GM18505 (cell line): ENCODE measurements around the gene NALCN.

ENCODE experiments used
- ATAC-seq: cut with Tn5 transposase; IDR thresholded peaks from one replicate; pipeline ENCODE4 v1.9.1; 2021; ENCODE audit not compliant: unreplicated experiment
- POLR2A ChIP-seq: IDR thresholded peaks from 4 replicates; pipeline ENCODE4 v1.6.1; 2011; ENCODE audit warnings: borderline replicate concordance; ENCODE audit not compliant: insufficient read depth, insufficient read length; ENCODE audit errors: extremely low read depth

NALCN gene

GRCh38 chr13:101307181-101307701, 109.1 kb downstream of the NALCN start:
- ATAC-seq, result no peak
- TF ChIP-seq POLR2A, result no peak

DNA sequence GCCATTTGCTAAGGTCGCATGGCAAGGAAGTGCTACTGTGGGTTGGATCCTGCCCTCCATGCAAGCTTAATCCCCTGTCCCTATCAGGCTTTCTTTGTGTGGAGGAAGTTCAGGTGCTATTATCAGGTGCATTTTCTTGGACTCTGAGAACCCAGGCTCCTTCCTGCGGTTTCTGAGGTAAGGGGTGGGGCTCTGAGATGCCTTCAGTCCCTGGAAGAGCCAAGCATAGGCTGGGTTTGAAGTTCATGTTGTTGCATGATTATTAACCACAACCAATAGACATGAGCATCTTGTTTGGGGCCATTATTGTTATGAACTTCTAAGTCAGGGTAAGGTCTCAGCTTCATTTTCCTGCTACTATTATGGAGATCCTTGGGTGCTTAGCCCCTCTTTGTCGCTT, 109.5 kb downstream of the NALCN start:
- no peak for ATAC-seq
- no peak for TF ChIP-seq POLR2A

DNA sequence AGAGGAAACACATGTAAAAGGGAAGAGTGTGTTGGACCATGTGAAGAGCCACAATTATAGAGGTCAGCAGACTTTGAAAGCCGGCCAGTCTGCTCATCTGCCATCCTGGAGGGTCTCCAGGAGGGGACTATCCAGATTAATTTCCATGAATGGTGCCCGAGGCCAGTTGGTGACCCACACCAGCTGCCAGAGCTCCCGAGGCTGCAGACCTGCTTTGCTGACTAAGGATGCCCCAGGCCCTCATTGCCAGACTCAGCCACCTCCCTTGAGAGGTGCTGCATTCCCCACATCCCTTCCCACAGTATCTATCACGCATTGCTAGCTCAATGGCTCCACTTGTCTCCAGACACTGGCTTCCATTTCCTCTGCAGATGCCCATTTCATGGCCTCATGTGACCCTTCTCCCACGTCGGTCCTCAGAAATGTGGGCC, 110.3 kb downstream of the NALCN start:
- TF ChIP-seq POLR2A, result no peak
- no peak for ATAC-seq

GRCh38 chr13:101303521-101303920, 112.8 kb downstream of the NALCN start:
- no peak for ATAC-seq
- no peak for TF ChIP-seq POLR2A

GRCh38 chr13:101301053-101301452, 115.3 kb downstream of the NALCN start:
- TF ChIP-seq POLR2A, result no peak
- ATAC-seq, result no peak

- no peak for ATAC-seq
- TF ChIP-seq POLR2A, result no peak
Measured at GRCh38 chr13:101300531-101300930, 115.8 kb downstream of the NALCN start.

GRCh38 chr13:101298517-101298916, 117.8 kb downstream of the NALCN start:
- no peak for TF ChIP-seq POLR2A
- ATAC-seq, result no peak

DNA sequence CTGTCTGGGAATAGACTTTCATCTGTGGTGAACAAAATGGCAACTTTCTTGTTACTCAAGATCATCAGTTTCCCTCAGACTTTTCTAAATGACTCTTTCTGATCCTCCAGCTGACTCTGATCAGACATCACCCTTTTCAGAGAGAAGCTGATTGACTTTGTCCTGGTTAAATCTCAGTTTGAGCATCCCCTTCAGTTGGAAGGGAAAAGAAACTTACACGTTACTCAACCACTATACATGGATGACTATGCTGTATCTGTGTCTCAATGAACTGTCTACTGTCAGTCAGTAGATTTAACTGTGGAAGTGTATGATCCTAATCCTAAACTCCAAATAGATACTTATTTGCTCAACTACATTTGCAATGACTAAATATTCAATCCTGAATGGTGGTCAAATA, 118.5 kb downstream of the NALCN start:
- no peak for ATAC-seq
- TF ChIP-seq POLR2A, result no peak

DNA sequence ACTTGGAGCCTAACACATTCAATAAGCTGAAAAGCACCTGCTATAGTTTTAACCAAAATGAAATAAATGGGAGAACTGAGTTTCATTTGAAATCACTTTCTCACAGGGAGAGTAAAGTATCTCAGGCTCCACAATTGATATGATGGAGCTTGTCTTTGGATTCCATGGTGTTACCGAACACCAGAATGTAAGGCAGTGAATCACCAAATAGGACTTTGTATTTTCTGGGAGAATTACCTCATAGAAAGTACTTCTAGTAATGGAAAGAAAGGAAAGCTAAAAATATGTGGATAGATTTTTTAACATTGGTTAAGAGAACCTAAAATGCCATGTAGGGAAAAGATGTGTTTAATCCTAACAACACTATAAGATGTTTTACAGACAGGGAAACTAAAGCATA, 123.6 kb downstream of the NALCN start:
- TF ChIP-seq POLR2A, result no peak
- ATAC-seq, result no peak

GRCh38 chr13:101291646-101292515, 124.4 kb downstream of the NALCN start:
- TF ChIP-seq POLR2A, result no peak
- ATAC-seq, result no peak

DNA sequence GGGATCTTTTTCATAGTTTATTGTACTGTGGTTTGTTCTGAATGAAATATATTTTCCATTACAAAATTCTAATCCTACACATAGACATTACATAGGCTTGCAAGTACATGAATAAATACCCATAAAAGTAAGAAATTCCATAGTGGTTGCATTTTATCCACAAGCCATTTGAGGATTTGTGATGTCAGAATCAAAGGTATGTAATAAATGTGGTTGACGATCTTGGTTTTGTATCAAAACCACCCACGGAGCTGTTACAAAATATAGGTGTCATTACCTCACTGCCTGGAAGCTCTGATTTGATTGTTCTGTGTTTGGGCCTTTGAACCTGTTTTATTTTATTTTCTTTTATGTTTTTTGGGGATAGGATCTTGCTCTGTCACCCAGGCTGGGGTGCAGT, 125.1 kb downstream of the NALCN start:
- no peak for TF ChIP-seq POLR2A
- ATAC-seq, result no peak

- no peak for ATAC-seq
- no peak for TF ChIP-seq POLR2A
Measured at GRCh38 chr13:101289764-101290163, 126.5 kb downstream of the NALCN start.

DNA sequence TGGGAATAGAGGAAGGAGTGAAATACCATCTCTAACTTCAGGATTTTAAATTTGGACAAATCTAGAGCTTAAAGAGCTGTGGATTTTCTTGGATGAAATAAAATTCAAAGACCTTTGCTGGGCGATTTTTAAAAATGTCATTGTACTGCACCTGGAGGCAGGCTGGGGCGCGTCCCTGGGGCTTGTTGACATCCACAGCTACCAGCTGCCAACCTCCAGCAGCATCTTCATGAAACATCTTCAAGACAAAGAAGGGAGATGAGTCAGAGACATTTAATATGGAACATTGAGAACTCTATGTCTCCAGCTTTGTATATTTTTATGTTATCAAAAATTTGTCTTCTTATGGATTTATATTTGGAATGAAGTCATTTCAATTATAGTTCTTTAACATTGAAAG, 132.5 kb downstream of the NALCN start:
- no peak for TF ChIP-seq POLR2A

GRCh38 chr13:101272886-101273285, 143.4 kb downstream of the NALCN start:
- ATAC-seq, result no peak
- no peak for TF ChIP-seq POLR2A

More for the DNA sequence above, 132.5 kb downstream of the NALCN start:
- ATAC-seq, result no peak
